ENCODE measurements around the gene MAP3K7. TPM values are rescaled to one million over a fixed set of nuclear protein-coding genes. Genes with fewer than 3 reads are reported as not detected.

The MAP3K7 gene
- total RNA-seq, 1 donor from 2014 or later, result 33.8 TPM

- FAIRE-seq, result no peak
- H3K4me1 Mint-ChIP-seq (ENCODE audit: low read depth, unreplicated experiment), result peaks cover 3% of the 10 kb centered on the region
Observed at GRCh38 chr6:90483956-90484355, 102.9 kb downstream of the MAP3K7 start.

DNA sequence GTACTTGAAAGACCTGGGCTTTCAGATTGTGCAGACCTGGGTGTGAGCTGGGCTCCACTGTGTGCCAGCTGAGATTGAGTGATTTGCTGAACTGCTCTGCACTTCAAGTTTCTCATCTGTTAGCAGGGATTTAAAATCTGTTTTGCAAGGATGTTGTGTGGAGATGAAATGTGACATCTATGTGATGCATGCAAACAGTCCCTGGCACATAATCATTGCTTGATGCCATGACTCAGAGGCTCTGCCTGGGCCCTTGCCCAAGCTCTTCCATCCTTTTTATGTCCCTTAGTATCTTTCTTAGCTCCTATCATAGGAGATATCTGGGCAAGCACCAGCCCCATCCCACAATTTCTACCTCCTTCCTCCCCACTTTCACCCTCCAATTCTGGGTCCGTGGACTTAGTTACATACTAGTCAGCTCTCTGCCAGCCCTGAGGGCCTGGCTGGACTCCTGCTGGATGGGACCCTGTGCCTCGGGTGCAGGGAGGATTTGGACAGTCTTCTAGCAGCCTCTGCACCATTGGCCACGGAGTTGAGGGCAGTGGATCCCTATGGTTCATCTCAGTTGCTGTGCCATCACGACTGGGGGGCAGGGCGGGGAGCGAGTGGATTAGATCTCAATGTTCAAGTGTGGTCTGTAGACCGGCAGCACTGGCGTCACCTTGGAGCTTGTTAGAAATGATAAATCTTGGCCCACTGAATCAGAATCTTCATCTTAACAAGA is 103.6 kb downstream of the MAP3K7 start:
- no peak for FAIRE-seq
- DNase-seq (ENCODE audit: low read depth), result no peak
- no peak overlapping the region for H3K27ac Mint-ChIP-seq (ENCODE audit: unreplicated experiment)

More at GRCh38 chr6:90483956-90484355, 102.9 kb downstream of the MAP3K7 start:
- no peaks in the 10 kb centered on the region for H3K27me3 ChIP-seq (ENCODE audit: insufficient read depth, low read length)
- H3K79me2 ChIP-seq (ENCODE audit: insufficient read depth, low read length), result no peaks in the 10 kb centered on the region
- DNase-seq (ENCODE audit: low read depth), result no peak
- H3K9ac ChIP-seq (ENCODE audit: low read length), result no peak overlapping the region
- no peak for TF ChIP-seq EZH2 (IDR thresholded peaks at IDR 0.05; ENCODE audit: insufficient read depth, low read length)
- no peak for TF ChIP-seq CTCF (IDR thresholded peaks at IDR 0.05; ENCODE audit: insufficient read depth, low read depth, low read length)
- Mint-ChIP-seq H3K4me3 (ENCODE audit: unreplicated experiment) (no peak overlapping the region), H3K27ac (ENCODE audit: unreplicated experiment) (no peak overlapping the region), H3K36me3 (ENCODE audit: low read depth, unreplicated experiment) (no peaks in the 10 kb centered on the region), H3K27me3 (ENCODE audit: low read depth, unreplicated experiment) (no peaks in the 10 kb centered on the region), H3K9me3 (ENCODE audit: unreplicated experiment) (peaks cover 8% of the 10 kb centered on the region)
- H4K20me1 ChIP-seq (ENCODE audit: insufficient read depth, low read length), result no peaks in the 10 kb centered on the region
- H3K4me3 ChIP-seq (ENCODE audit: insufficient read depth, low read depth, low read length), result no peak overlapping the region
- H3K36me3 ChIP-seq (ENCODE audit: insufficient read depth, low read length), result no peaks in the 10 kb centered on the region
- no peak overlapping the region for H3K4me2 ChIP-seq (ENCODE audit: low read length)
- no peak overlapping the region for H2AFZ ChIP-seq (ENCODE audit: low read depth, low read length)
- H3K4me1 ChIP-seq (ENCODE audit: insufficient read depth, low read length), result peaks cover 3% of the 10 kb centered on the region
- no peaks in the 10 kb centered on the region for H3K9me3 ChIP-seq (ENCODE audit: insufficient read depth, low read depth, low read length)
- no peak overlapping the region for H3K27ac ChIP-seq (ENCODE audit: low read depth, low read length)

More for the DNA sequence above, 103.6 kb downstream of the MAP3K7 start:
- Histone ChIP-seq H3K9me3 (ENCODE audit: insufficient read depth, low read depth, low read length) (no peaks in the 10 kb centered on the region), H3K79me2 (ENCODE audit: insufficient read depth, low read length) (no peaks in the 10 kb centered on the region), H3K27ac (ENCODE audit: low read depth, low read length) (no peak overlapping the region), H3K4me3 (ENCODE audit: insufficient read depth, low read depth, low read length) (no peak overlapping the region), H3K27me3 (ENCODE audit: insufficient read depth, low read length) (no peaks in the 10 kb centered on the region), H2AFZ (ENCODE audit: low read depth, low read length) (no peak overlapping the region), H3K36me3 (ENCODE audit: insufficient read depth, low read length) (no peaks in the 10 kb centered on the region), H3K9ac (ENCODE audit: low read length) (no peak overlapping the region), H3K4me2 (ENCODE audit: low read length) (no peak overlapping the region), H3K4me1 (ENCODE audit: insufficient read depth, low read length) (peaks cover 5% of the 10 kb centered on the region), H4K20me1 (ENCODE audit: insufficient read depth, low read length) (no peaks in the 10 kb centered on the region)
- Mint-ChIP-seq H3K27me3 (ENCODE audit: low read depth, unreplicated experiment) (no peaks in the 10 kb centered on the region), H3K4me3 (ENCODE audit: unreplicated experiment) (no peak overlapping the region), H3K36me3 (ENCODE audit: low read depth, unreplicated experiment) (no peaks in the 10 kb centered on the region), H3K9me3 (ENCODE audit: unreplicated experiment) (peaks cover 8% of the 10 kb centered on the region), H3K4me1 (ENCODE audit: low read depth, unreplicated experiment) (peaks cover 3% of the 10 kb centered on the region)
- TF ChIP-seq EZH2 (IDR thresholded peaks at IDR 0.05; ENCODE audit: insufficient read depth, low read length) (no peak), CTCF (IDR thresholded peaks at IDR 0.05; ENCODE audit: insufficient read depth, low read depth, low read length) (no peak)
